ENCODE measurements around the gene FGD5.
A peak's percentile ranks its signal among the peaks of the same experiment; 100 is the strongest.

DNA sequence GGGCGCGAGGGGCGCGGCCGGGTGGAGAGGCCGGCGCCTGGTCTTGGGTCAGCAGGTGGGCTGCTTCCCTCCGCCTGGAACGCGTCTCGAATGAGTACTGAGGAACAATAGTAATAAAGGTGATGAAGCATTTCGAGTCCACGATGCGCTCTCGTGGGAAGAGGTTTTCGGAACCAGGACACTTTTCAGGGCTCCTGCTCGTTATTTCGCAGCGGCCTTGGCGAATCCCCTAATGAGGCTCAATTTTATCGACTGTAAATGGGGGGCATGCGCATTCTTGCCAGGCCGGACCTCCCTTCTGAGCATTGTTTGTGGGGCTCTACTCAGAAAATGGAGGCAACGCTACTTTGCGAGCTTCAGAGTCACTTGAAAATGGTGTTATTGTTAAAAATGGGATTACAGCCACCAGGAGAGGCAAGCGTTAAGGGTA, 129.9 kb downstream of the FGD5 start:
- TF ChIP-seq DNMT1 (IDR thresholded peaks at IDR 0.05) (no peak), BHLHE40 (IDR thresholded peaks at IDR 0.05; ENCODE audit: low read length) (no peak), SREBF2 (CRISPR knock-in tag; IDR thresholded peaks at IDR 0.05) (0 out of 2 replicates have a peak, but pooled peaks have one; percentile 73), ZNF12 (CRISPR knock-in tag; IDR thresholded peaks at IDR 0.05) (no peak), TCF3 (CRISPR knock-in tag; IDR thresholded peaks at IDR 0.05) (no peak; the same call in 1 of the 2 replicates), POLR2AphosphoS2 (IDR thresholded peaks at IDR 0.05; ENCODE audit: low read length) (no peak), ZNF707 (CRISPR knock-in tag; conservative IDR thresholded peaks at IDR 0.05) (no peak), POLR2A (conservative IDR thresholded peaks at IDR 0.05) (peak; percentile 71)
- TF ChIP-seq, protein P1, sequence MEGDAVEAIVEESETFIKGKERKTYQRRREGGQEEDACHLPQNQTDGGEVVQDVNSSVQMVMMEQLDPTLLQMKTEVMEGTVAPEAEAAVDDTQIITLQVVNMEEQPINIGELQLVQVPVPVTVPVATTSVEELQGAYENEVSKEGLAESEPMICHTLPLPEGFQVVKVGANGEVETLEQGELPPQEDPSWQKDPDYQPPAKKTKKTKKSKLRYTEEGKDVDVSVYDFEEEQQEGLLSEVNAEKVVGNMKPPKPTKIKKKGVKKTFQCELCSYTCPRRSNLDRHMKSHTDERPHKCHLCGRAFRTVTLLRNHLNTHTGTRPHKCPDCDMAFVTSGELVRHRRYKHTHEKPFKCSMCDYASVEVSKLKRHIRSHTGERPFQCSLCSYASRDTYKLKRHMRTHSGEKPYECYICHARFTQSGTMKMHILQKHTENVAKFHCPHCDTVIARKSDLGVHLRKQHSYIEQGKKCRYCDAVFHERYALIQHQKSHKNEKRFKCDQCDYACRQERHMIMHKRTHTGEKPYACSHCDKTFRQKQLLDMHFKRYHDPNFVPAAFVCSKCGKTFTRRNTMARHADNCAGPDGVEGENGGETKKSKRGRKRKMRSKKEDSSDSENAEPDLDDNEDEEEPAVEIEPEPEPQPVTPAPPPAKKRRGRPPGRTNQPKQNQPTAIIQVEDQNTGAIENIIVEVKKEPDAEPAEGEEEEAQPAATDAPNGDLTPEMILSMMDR (IDR thresholded peaks at IDR 0.05 in 2 of 3, conservative IDR thresholded peaks at IDR 0.05 in 1 of 3; ENCODE audit: insufficient read depth in 2 of 3, low read depth in 1 of 3, low read length in 3 of 3), result peak in 1 of 3 experiments; percentile 10; a peak in 1 of 6 replicates

All from K562 (cell line).